ENCODE measurements around the gene KRTAP17-1.
A peak's percentile ranks its signal among the peaks of the same experiment; 100 is the strongest.

Gene KRTAP17-1

GRCh38 chr17:41332239-41332638, 16.7 kb upstream of the KRTAP17-1 start:
- DNase-seq (ENCODE audit: low read depth) = no peak

GRCh38 chr17:41331606-41332005, 16.1 kb upstream of the KRTAP17-1 start:
- DNase-seq (ENCODE audit: low read depth) = no peak

- no peak for DNase-seq (ENCODE audit: low read depth)
Observed at GRCh38 chr17:41329279-41329948, 13.9 kb upstream of the KRTAP17-1 start.

GRCh38 chr17:41328207-41328606, 12.7 kb upstream of the KRTAP17-1 start:
- DNase-seq (ENCODE audit: low read depth) = no peak

- DNase-seq (ENCODE audit: low read depth) = no peak
Observed at GRCh38 chr17:41327411-41328120, 12.1 kb upstream of the KRTAP17-1 start.

- DNase-seq (ENCODE audit: low read depth) = no peak
Observed at GRCh38 chr17:41326173-41327145, 10.9 kb upstream of the KRTAP17-1 start.

- no peak for DNase-seq (ENCODE audit: low read depth)
Observed at GRCh38 chr17:41325611-41326010, 10.1 kb upstream of the KRTAP17-1 start.

GRCh38 chr17:41325126-41325525, 9.6 kb upstream of the KRTAP17-1 start:
- DNase-seq (ENCODE audit: low read depth) = no peak

- DNase-seq (ENCODE audit: low read depth) = no peak
Observed at GRCh38 chr17:41324180-41325075, 8.9 kb upstream of the KRTAP17-1 start.

GRCh38 chr17:41322903-41323895, 7.7 kb upstream of the KRTAP17-1 start:
- DNase-seq (ENCODE audit: low read depth) = no peak

- DNase-seq (ENCODE audit: low read depth) = no peak
Observed at GRCh38 chr17:41322094-41322902, 6.8 kb upstream of the KRTAP17-1 start.

GRCh38 chr17:41318231-41318630, 2.7 kb upstream of the KRTAP17-1 start:
- no peak for DNase-seq (ENCODE audit: low read depth)

GRCh38 chr17:41315814-41316445, 420 bp upstream of the KRTAP17-1 start:
- DNase-seq (ENCODE audit: low read depth) = no peak

- no peak for DNase-seq (ENCODE audit: low read depth)
Observed at GRCh38 chr17:41311111-41311510, 4.4 kb downstream of the KRTAP17-1 start.

- DNase-seq (ENCODE audit: low read depth) = peak; percentile 16
Observed at GRCh38 chr17:41308918-41309359, 6.6 kb downstream of the KRTAP17-1 start, which contains the start of gene KRTAP16-1. Gene KRTAP16-1, minus strand, starts transcription at chr17:41309309. Its CDS starts 56 bp downstream, at chr17:41309253.

GRCh38 chr17:41308251-41308917, 7.1 kb downstream of the KRTAP17-1 start:
- peak; percentile 33 for DNase-seq (ENCODE audit: low read depth)

- DNase-seq (ENCODE audit: low read depth) = no peak
Observed at GRCh38 chr17:41307647-41308046, 7.9 kb downstream of the KRTAP17-1 start.

GRCh38 chr17:41304091-41304490, 11.4 kb downstream of the KRTAP17-1 start:
- DNase-seq (ENCODE audit: low read depth) = no peak

All from activated T-helper 9 cell treated with anti-CD3 and anti-CD28 coated beads, Interleukin-2, amount 50 U/mL, for 16 hours (primary cell).